Measurements from ENCODE around the gene FOXI1.

The FOXI1 gene

GRCh38 chr5:170105642-170106611 lies at the start of gene FOXI1:
TSS of gene FOXI1 (plus strand) at chr5:170105897. CDS start at chr5:170105958, 61 bp downstream.
- peak in 1 of 2 donors; percentile 12 for DNase-seq

- no peak for DNase-seq
Measured at GRCh38 chr5:170056561-170057267, 49.0 kb upstream of the FOXI1 start.

GRCh38 chr5:170057311-170057710 lies 48.4 kb upstream of the FOXI1 start:
- no peak for DNase-seq

GRCh38 chr5:170059221-170059620 lies 46.5 kb upstream of the FOXI1 start:
- no peak for DNase-seq

- DNase-seq, result no peak
Measured at GRCh38 chr5:170067152-170067551, 38.5 kb upstream of the FOXI1 start.

- DNase-seq, result no peak
Measured at GRCh38 chr5:170067574-170068170, 38.0 kb upstream of the FOXI1 start.

- DNase-seq, result no peak
Measured at GRCh38 chr5:170069512-170069911, 36.2 kb upstream of the FOXI1 start.

- no peak for DNase-seq
Measured at GRCh38 chr5:170070556-170071412, 34.9 kb upstream of the FOXI1 start.

- DNase-seq, result no peak
Measured at GRCh38 chr5:170071748-170072147, 33.9 kb upstream of the FOXI1 start.

GRCh38 chr5:170075696-170076095 lies 30.0 kb upstream of the FOXI1 start:
- DNase-seq, result no peak

GRCh38 chr5:170076211-170076610 lies 29.5 kb upstream of the FOXI1 start:
- no peak for DNase-seq

- DNase-seq, result peak; percentile 23 to 53
Measured at GRCh38 chr5:170076739-170077138, 29.0 kb upstream of the FOXI1 start.

- DNase-seq, result no peak
Measured at GRCh38 chr5:170077526-170077925, 28.2 kb upstream of the FOXI1 start.

- DNase-seq, result no peak
Measured at GRCh38 chr5:170078458-170078857, 27.2 kb upstream of the FOXI1 start.

- no peak for DNase-seq
Measured at GRCh38 chr5:170078931-170079330, 26.8 kb upstream of the FOXI1 start.

- DNase-seq, result no peak
Measured at GRCh38 chr5:170080217-170080616, 25.5 kb upstream of the FOXI1 start.

GRCh38 chr5:170080786-170081445 lies 24.8 kb upstream of the FOXI1 start:
- no peak for DNase-seq

- no peak for DNase-seq
Measured at GRCh38 chr5:170081616-170082015, 24.1 kb upstream of the FOXI1 start.

GRCh38 chr5:170082701-170083100 lies 23.0 kb upstream of the FOXI1 start:
- no peak for DNase-seq

- DNase-seq, result no peak
Measured at GRCh38 chr5:170087168-170087817, 18.4 kb upstream of the FOXI1 start.

- no peak for DNase-seq
Measured at GRCh38 chr5:170092455-170093101, 13.1 kb upstream of the FOXI1 start.
